GM18858 (cell line): Measurements from ENCODE around the gene KCNA5.

Source experiments
- ATAC-seq: cut with Tn5 transposase; IDR thresholded peaks from one replicate; pipeline ENCODE4 v1.9.1; 2021; ENCODE audit not compliant: unreplicated experiment

The KCNA5 gene

GRCh38 chr12:5027046-5027821, 16.4 kb upstream of the KCNA5 start:
- ATAC-seq, result no peak

GRCh38 chr12:5030066-5030465, 13.6 kb upstream of the KCNA5 start:
- no peak for ATAC-seq

GRCh38 chr12:5031242-5031641, 12.4 kb upstream of the KCNA5 start:
- ATAC-seq, result no peak

GRCh38 chr12:5031958-5032357, 11.7 kb upstream of the KCNA5 start:
- no peak for ATAC-seq

GRCh38 chr12:5032821-5033220, 10.9 kb upstream of the KCNA5 start:
- no peak for ATAC-seq

- ATAC-seq, result no peak
These were observed 9.8 kb upstream of the KCNA5 start for GRCh38 chr12:5033883-5034282.

- no peak for ATAC-seq
These were observed 9.1 kb upstream of the KCNA5 start for GRCh38 chr12:5034603-5035002.

GRCh38 chr12:5035618-5036017, 8.1 kb upstream of the KCNA5 start:
- ATAC-seq, result no peak

- ATAC-seq, result no peak
These were observed 7.6 kb upstream of the KCNA5 start for GRCh38 chr12:5036031-5036430.

- no peak for ATAC-seq
These were observed 5.8 kb upstream of the KCNA5 start for GRCh38 chr12:5037795-5038357.

- no peak for ATAC-seq
These were observed 4.8 kb upstream of the KCNA5 start for GRCh38 chr12:5038781-5039311.

GRCh38 chr12:5039815-5040214, 3.9 kb upstream of the KCNA5 start:
- no peak for ATAC-seq

- ATAC-seq, result no peak
These were observed 3.3 kb upstream of the KCNA5 start for GRCh38 chr12:5040368-5040767.

- no peak for ATAC-seq
These were observed 979 bp downstream of the KCNA5 start for GRCh38 chr12:5044420-5045295.

GRCh38 chr12:5047094-5047493, 3.4 kb downstream of the KCNA5 start:
- ATAC-seq, result no peak

GRCh38 chr12:5047729-5048128, 4.0 kb downstream of the KCNA5 start:
- ATAC-seq, result no peak

GRCh38 chr12:5050542-5050941, 6.9 kb downstream of the KCNA5 start:
- no peak for ATAC-seq

GRCh38 chr12:5051334-5051733, 7.7 kb downstream of the KCNA5 start:
- no peak for ATAC-seq

- no peak for ATAC-seq
These were observed 8.2 kb downstream of the KCNA5 start for GRCh38 chr12:5051913-5052312.

- ATAC-seq, result no peak
These were observed 8.7 kb downstream of the KCNA5 start for GRCh38 chr12:5052348-5052747.

- no peak for ATAC-seq
These were observed 15.7 kb downstream of the KCNA5 start for GRCh38 chr12:5059358-5059757.

- no peak for ATAC-seq
These were observed 17.3 kb downstream of the KCNA5 start for GRCh38 chr12:5060958-5061357.
